ENCODE measurements around the gene MDM1. TPM values are rescaled to one million over a fixed set of nuclear protein-coding genes. Genes with fewer than 3 reads are reported as not detected.

Gene MDM1
- polyA plus RNA-seq (2011; rRNA removed) (8.1 and 13.5 TPM in 2 replicates), polyA minus RNA-seq (2011; rRNA and poly(A)+ RNA removed) (5.0 and 5.5 TPM in 2 replicates)

DNA sequence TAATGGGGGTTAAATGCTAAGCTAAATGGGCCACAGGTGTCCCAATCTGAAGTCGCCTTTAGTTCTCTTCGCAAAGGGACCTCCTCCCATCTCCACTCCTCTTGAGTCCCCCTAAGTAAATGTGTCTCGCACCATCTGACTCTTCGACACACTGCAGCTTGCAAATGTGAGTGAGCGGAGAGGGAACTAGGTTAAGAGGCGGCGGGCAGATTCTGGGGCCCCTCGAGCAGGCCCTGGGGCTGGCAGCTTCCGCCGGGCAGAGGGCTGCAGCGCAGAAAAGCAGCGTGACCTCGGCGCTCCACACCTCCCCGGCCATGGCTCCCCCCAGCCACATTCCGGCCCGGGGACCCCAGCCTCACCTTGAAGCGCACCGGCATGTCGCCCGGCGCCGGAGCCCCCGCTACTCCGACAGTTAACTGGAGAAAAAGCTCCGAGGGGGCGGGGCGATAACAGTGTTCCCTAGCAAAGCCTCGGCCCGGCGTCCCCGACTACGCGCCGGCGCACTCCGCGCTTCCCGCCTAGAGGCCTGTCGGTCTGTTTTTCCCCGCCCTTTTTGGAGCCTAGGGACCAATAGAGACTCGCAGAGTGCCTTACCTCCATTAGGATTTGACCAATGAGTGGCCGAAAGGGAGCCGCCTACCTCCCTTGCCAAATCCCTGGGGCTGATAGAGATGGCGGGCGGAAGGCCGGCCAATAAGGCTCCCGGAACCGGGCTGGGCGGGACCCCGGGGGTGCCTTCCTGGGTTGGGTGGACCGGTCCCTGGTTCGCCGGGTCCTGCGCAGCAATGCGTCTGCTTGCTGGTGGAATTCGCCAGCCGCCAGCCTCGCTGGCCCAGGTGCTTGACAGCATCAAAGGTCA lies at the start of gene MDM1:
TSS of gene MDM1 (minus strand) at position 494 of the 859 bp plus-strand sequence. CDS start at position 377, 117 bp downstream.
- Histone ChIP-seq H3K27me3 (ENCODE audit: control insufficient read depth, insufficient read depth, low read length) (no peaks in the 10 kb centered on the region), H3K27ac (ENCODE audit: low read depth, low read length) (no peak within 1 kb of the TSS), H3K9me3 (ENCODE audit: control insufficient read depth, insufficient read depth, low read length) (no peaks in the 10 kb centered on the region; the same call in 1 of the 2 replicates), H3K4me3 (ENCODE audit: low read depth, low read length) (peak within 1 kb of the TSS; percentile 83)
- peak; percentile 95 for DNase-seq (ENCODE audit: low read depth, low spot score)
- POLR2A ChIA-PET = interaction anchor here (1.0 kb wide), 1 partner anchor 15 kb away, joined by 5 read pairs; no protein-coding TSS in a partner anchor
- CTCF ChIA-PET = interaction anchor here (0.6 to 2.6 kb wide), 5 partner anchors 8 to 475 kb away, joined by 3 to 10 read pairs (median 3); partner anchors contain the start of gene MDM2
- TF ChIP-seq, protein P1, sequence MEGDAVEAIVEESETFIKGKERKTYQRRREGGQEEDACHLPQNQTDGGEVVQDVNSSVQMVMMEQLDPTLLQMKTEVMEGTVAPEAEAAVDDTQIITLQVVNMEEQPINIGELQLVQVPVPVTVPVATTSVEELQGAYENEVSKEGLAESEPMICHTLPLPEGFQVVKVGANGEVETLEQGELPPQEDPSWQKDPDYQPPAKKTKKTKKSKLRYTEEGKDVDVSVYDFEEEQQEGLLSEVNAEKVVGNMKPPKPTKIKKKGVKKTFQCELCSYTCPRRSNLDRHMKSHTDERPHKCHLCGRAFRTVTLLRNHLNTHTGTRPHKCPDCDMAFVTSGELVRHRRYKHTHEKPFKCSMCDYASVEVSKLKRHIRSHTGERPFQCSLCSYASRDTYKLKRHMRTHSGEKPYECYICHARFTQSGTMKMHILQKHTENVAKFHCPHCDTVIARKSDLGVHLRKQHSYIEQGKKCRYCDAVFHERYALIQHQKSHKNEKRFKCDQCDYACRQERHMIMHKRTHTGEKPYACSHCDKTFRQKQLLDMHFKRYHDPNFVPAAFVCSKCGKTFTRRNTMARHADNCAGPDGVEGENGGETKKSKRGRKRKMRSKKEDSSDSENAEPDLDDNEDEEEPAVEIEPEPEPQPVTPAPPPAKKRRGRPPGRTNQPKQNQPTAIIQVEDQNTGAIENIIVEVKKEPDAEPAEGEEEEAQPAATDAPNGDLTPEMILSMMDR (IDR thresholded peaks at IDR 0.05; ENCODE audit: low read depth, low read length) = no peak

DNA sequence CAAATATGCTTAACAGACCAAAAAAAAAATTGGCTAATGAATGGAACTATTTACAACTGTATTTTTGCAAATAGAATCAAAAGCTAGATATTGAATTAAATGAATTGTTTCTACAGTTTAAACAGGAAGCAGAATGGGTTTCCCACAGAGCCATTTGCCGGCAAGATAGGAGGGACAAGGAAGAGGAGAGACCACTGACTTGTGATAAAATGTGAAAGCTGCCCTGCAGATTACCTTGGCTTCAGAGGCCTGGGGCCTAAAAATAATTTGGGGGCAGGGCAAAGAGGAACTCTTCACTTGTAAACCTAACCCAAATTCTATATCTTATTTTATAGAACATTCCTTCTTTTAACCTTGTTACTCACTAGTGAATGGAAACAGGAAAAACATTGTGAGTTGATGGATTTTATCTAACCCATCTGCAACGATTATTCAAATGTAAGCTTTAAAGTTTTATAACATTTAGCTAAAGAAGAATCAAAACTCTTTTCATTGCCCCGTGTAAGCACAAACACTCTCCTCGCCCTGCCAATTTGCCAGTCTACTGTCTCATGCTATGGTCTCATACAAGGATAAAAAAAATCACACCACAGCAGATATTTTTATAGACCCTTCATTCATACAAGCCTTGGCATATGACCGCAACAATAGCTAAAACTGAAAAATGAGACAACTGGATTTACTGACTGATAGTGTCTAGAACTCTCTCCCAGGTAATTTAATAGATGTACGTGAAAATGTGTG lies 49.5 kb upstream of the MDM1 start:
- TF ChIP-seq, protein P1 (IDR thresholded peaks at IDR 0.05; ENCODE audit: low read depth, low read length) = no peak

GRCh38 chr12:68378872-68379606 lies 46.9 kb upstream of the MDM1 start:
- DNase-seq (ENCODE audit: low read depth, low spot score) = no peak
- Histone ChIP-seq H3K27ac (ENCODE audit: low read depth, low read length) (no peak overlapping the region), H3K4me3 (ENCODE audit: low read depth, low read length) (no peak overlapping the region), H3K27me3 (ENCODE audit: control insufficient read depth, insufficient read depth, low read length) (peaks cover 3% of the 10 kb centered on the region), H3K9me3 (ENCODE audit: control insufficient read depth, insufficient read depth, low read length) (no peaks in the 10 kb centered on the region)
- TF ChIP-seq, protein P1 (IDR thresholded peaks at IDR 0.05; ENCODE audit: low read depth, low read length) = no peak
- CTCF ChIA-PET = interaction anchor here (1.1 kb wide), 1 partner anchor 96 kb away, joined by 3 read pairs; no protein-coding TSS in a partner anchor
- POLR2A ChIA-PET = no interaction called here

More for the DNA sequence above, 49.5 kb upstream of the MDM1 start:
- no peak overlapping the region for H3K4me3 ChIP-seq (ENCODE audit: low read depth, low read length)
- peaks cover 4% of the 10 kb centered on the region for H3K27me3 ChIP-seq (ENCODE audit: control insufficient read depth, insufficient read depth, low read length)
- ChIA-PET POLR2A (no interaction called here), CTCF (interaction anchor here (0.5 to 2.0 kb wide), 2 partner anchors 23 to 65 kb away, joined by 3 to 8 read pairs; no protein-coding TSS in a partner anchor)
- H3K9me3 ChIP-seq (ENCODE audit: control insufficient read depth, insufficient read depth, low read length) = no peaks in the 10 kb centered on the region
- no peak for DNase-seq (ENCODE audit: low read depth, low spot score)
- no peak overlapping the region for H3K27ac ChIP-seq (ENCODE audit: low read depth, low read length)

- H3K27me3 ChIP-seq (ENCODE audit: control insufficient read depth, insufficient read depth, low read length) = peaks cover 3% of the 10 kb centered on the region
- no peaks in the 10 kb centered on the region for H3K9me3 ChIP-seq (ENCODE audit: control insufficient read depth, insufficient read depth, low read length)
- no peak overlapping the region for H3K4me3 ChIP-seq (ENCODE audit: low read depth, low read length)
- no peak overlapping the region for H3K27ac ChIP-seq (ENCODE audit: low read depth, low read length)
- ChIA-PET POLR2A (no interaction called here), CTCF (interaction anchor here (1.3 kb wide), 1 partner anchor 25 kb away, joined by 3 read pairs; no protein-coding TSS in a partner anchor)
- DNase-seq (ENCODE audit: low read depth, low spot score) = no peak
- TF ChIP-seq, protein P1 (IDR thresholded peaks at IDR 0.05; ENCODE audit: low read depth, low read length) = no peak
Observed at GRCh38 chr12:68377881-68378280, 45.7 kb upstream of the MDM1 start.
